Measurements from ENCODE around the gene PHKB.

DNA sequence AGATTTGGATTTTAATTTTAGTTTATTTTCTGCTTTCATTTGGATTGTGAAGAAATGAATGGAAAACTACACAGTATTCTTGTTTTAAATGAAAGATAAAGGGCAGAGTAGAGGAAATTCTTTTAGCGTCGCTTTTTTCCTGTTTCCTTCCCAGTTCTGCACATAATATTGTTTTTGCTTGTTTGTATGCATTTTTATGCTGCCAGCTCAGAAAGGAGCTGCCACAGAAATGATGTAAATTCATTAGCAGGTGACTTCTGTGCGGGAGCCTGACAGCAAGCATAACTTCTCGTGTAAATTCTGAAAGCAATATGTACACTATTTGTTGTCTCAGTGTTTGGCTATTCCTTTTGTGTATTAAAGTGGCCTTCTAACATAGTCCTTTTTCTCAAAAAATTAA lies 234.6 kb downstream of the PHKB start:
- TF ChIP-seq, protein P1, sequence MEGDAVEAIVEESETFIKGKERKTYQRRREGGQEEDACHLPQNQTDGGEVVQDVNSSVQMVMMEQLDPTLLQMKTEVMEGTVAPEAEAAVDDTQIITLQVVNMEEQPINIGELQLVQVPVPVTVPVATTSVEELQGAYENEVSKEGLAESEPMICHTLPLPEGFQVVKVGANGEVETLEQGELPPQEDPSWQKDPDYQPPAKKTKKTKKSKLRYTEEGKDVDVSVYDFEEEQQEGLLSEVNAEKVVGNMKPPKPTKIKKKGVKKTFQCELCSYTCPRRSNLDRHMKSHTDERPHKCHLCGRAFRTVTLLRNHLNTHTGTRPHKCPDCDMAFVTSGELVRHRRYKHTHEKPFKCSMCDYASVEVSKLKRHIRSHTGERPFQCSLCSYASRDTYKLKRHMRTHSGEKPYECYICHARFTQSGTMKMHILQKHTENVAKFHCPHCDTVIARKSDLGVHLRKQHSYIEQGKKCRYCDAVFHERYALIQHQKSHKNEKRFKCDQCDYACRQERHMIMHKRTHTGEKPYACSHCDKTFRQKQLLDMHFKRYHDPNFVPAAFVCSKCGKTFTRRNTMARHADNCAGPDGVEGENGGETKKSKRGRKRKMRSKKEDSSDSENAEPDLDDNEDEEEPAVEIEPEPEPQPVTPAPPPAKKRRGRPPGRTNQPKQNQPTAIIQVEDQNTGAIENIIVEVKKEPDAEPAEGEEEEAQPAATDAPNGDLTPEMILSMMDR (conservative IDR thresholded peaks at IDR 0.05 in 1 of 2, IDR thresholded peaks at IDR 0.05 in 1 of 2; ENCODE audit: low read depth in 1 of 2, low read length in 2 of 2) = no peak
- TF ChIP-seq EZH2 (IDR thresholded peaks at IDR 0.05; ENCODE audit: low read length, missing control alignments) = no peak
